Esophagus muscularis mucosa (tissue), 3 donors: ENCODE measurements around the gene TEDC1.

ENCODE experiments used
- CTCF ChIP-seq, 3 experiments: fragments of 200-600 bp in 2 of 3; fragments of 450-650 bp in 1 of 3; sonication (generic) in 2 of 3; IDR thresholded peaks; one replicate each; pipeline ENCODE4 v1.5.1; 2017 to 2019; ENCODE audit warnings: antibody characterized with exemption in 3 of 3, mild to moderate bottlenecking in 2 of 3, moderate library complexity in 1 of 3
- POLR2A ChIP-seq: fragments of 450-650 bp; IDR thresholded peaks from one replicate; pipeline ENCODE4 v1.6.1; 2017; ENCODE audit warnings: antibody characterized with exemption, moderate library complexity, mild to moderate bottlenecking, low read depth
- POLR2AphosphoS5 ChIP-seq, 2 donors: sonication (generic); formaldehyde crosslinking; IDR thresholded peaks; one replicate each; pipeline ENCODE4 v1.6.1; 2017; ENCODE audit warnings: antibody characterized with exemption in 2 of 2

GRCh38 chr14:105538481-105539049, 47.5 kb downstream of the TEDC1 start:
- no peak for TF ChIP-seq CTCF (IDR thresholded peaks at IDR 0.05)
- TF ChIP-seq POLR2AphosphoS5 (IDR thresholded peaks at IDR 0.05), result no peak
- no peak for TF ChIP-seq POLR2A
